Measurements from ENCODE around the gene NHEJ1. TPM values are rescaled to one million over a fixed set of nuclear protein-coding genes. Genes with fewer than 3 reads are reported as not detected.

The NHEJ1 gene
- total RNA-seq, 2 experiments from 2014 or later = 20.0 to 20.9 TPM

GRCh38 chr2:219058541-219059374 is 101.9 kb downstream of the NHEJ1 start:
- POLR2A ChIA-PET = no interaction called here
- CTCF ChIA-PET = interaction anchor here (0.5 to 7.0 kb wide), 37 partner anchors 11 to 442 kb away, joined by 3 to 93 read pairs (median 5); partner anchors contain the start of genes CFAP65, NHEJ1 and ZFAND2B

- POLR2A ChIA-PET = no interaction called here
Measured at GRCh38 chr2:219057709-219058540, 102.7 kb downstream of the NHEJ1 start.

GRCh38 chr2:219056896-219057708 is 103.5 kb downstream of the NHEJ1 start:
- POLR2A ChIA-PET = no interaction called here
- CTCF ChIA-PET = interaction anchor here (0.5 to 7.0 kb wide), 19 partner anchors 11 to 1066 kb away, joined by 3 to 93 read pairs (median 7); partner anchors contain the start of genes CFAP65 and NHEJ1

More at GRCh38 chr2:219057709-219058540, 102.7 kb downstream of the NHEJ1 start:
- CTCF ChIA-PET = interaction anchor here (0.5 to 7.0 kb wide), 38 partner anchors 11 to 1067 kb away, joined by 3 to 93 read pairs (median 5); partner anchors contain the start of genes CFAP65, NHEJ1 and ZFAND2B

- ChIA-PET CTCF (interaction anchor here (0.9 to 7.0 kb wide), 5 partner anchors 13 to 102 kb away, joined by 3 to 93 read pairs (median 35); partner anchors contain the start of gene NHEJ1), POLR2A (no interaction called here)
Measured at GRCh38 chr2:219056176-219056895, 104.3 kb downstream of the NHEJ1 start.

- ChIA-PET POLR2A (interaction anchor here (0.6 kb wide), 1 partner anchor 30 kb away, joined by 5 read pairs; no protein-coding TSS in a partner anchor), CTCF (interaction anchor here (1.3 to 7.0 kb wide), 3 partner anchors 26 to 103 kb away, joined by 4 to 93 read pairs (median 35); partner anchors contain the start of gene NHEJ1)
Measured at GRCh38 chr2:219054956-219055903, 105.4 kb downstream of the NHEJ1 start.

GRCh38 chr2:219049282-219049681 is 111.3 kb downstream of the NHEJ1 start:
- ChIA-PET CTCF (interaction anchor here (0.8 kb wide), 1 partner anchor 19 kb away, joined by 3 read pairs; no protein-coding TSS in a partner anchor), POLR2A (no interaction called here)

- ChIA-PET POLR2A (no interaction called here), CTCF (interaction anchor here (1.2 to 2.7 kb wide), 2 partner anchors 13 to 108 kb away, joined by 3 to 8 read pairs; no protein-coding TSS in a partner anchor)
Measured at GRCh38 chr2:219045937-219046550, 114.6 kb downstream of the NHEJ1 start.

- ChIA-PET CTCF (interaction anchor here (1.6 to 2.6 kb wide), 3 partner anchors 8 to 16 kb away, joined by 4 to 14 read pairs (median 7); no protein-coding TSS in a partner anchor), POLR2A (no interaction called here)
Measured at GRCh38 chr2:219042750-219043149, 117.9 kb downstream of the NHEJ1 start.

GRCh38 chr2:219042157-219042556 is 118.5 kb downstream of the NHEJ1 start:
- CTCF ChIA-PET = interaction anchor here (1.6 to 2.6 kb wide), 3 partner anchors 9 to 16 kb away, joined by 4 to 14 read pairs (median 7); no protein-coding TSS in a partner anchor
- POLR2A ChIA-PET = no interaction called here

GRCh38 chr2:219041252-219041651 is 119.4 kb downstream of the NHEJ1 start, which contains the start of gene CFAP65:
Gene CFAP65, minus strand, starts transcription at chr2:219041516. Its CDS starts 2,468 bp downstream, at chr2:219039048.
- POLR2A ChIA-PET = no interaction called here

GRCh38 chr2:219038600-219038999 is 122.0 kb downstream of the NHEJ1 start:
- CTCF ChIA-PET = interaction anchor here (0.6 to 1.2 kb wide), 2 partner anchors 9 to 59 kb away, joined by 3 to 6 read pairs; no protein-coding TSS in a partner anchor

More at GRCh38 chr2:219041252-219041651, 119.4 kb downstream of the NHEJ1 start, which contains the start of gene CFAP65:
- CTCF ChIA-PET = interaction anchor here (0.7 to 2.6 kb wide), 6 partner anchors 10 to 61 kb away, joined by 3 to 14 read pairs (median 4); no protein-coding TSS in a partner anchor

GRCh38 chr2:219037783-219038499 is 122.7 kb downstream of the NHEJ1 start:
- ChIA-PET POLR2A (no interaction called here), CTCF (interaction anchor here (1.2 kb wide), 1 partner anchor 8 kb away, joined by 6 read pairs; no protein-coding TSS in a partner anchor)

More at GRCh38 chr2:219038600-219038999, 122.0 kb downstream of the NHEJ1 start:
- POLR2A ChIA-PET = no interaction called here

- ChIA-PET POLR2A (no interaction called here), CTCF (no interaction called here)
Measured at GRCh38 chr2:219035942-219036341, 124.7 kb downstream of the NHEJ1 start.

GRCh38 chr2:219034823-219035222 is 125.8 kb downstream of the NHEJ1 start:
- ChIA-PET POLR2A (no interaction called here), CTCF (no interaction called here)

- ChIA-PET CTCF (interaction anchor here (0.7 to 1.1 kb wide), 2 partner anchors 26 to 89 kb away, joined by 3 to 8 read pairs; no protein-coding TSS in a partner anchor), POLR2A (no interaction called here)
Measured at GRCh38 chr2:219032051-219032745, 128.4 kb downstream of the NHEJ1 start.

Data from activated CD8-positive, alpha-beta memory T cell treated with anti-CD3 and anti-CD28 coated beads for 36 hours (primary cell).